ENCODE results near the gene PCDHB14. TPM values are rescaled to one million over a fixed set of nuclear protein-coding genes. Genes with fewer than 3 reads are reported as not detected.
"Not testable (repeated sequence)": the region's sequence is repeated elsewhere in the genome, so short reads cannot be mapped to it uniquely, and the experiment has no call there.

Gene PCDHB14
- total RNA-seq, 1 experiment from 2014 or later: 0.80 TPM

GRCh38 chr5:141210281-141210680 lies 12.9 kb upstream of the PCDHB14 start:
- H3K4me1 ChIP-seq (ENCODE audit: control insufficient read depth, insufficient read depth, low read length); intact Hi-C loops (cut with micrococcal nuclease; ENCODE audit: unreplicated experiment); H3K4me3 ChIP-seq (ENCODE audit: low read depth in 2 of 2, low read length in 2 of 2); BruUV-seq (replicated peaks); POLR2A ChIA-PET; in situ Hi-C loops (cut with HindIII; ENCODE audit: low pct_unique_long_range_greater_than_20kb, low sequenced_read_pairs); CTCF ChIA-PET; ATAC-seq; H3K9me3 ChIP-seq (ENCODE audit: control insufficient read depth, insufficient read depth, low read depth, low read length); H3K27ac ChIP-seq (ENCODE audit: low read length); H3K36me3 ChIP-seq (ENCODE audit: control insufficient read depth, insufficient read depth, low read length); H3K27me3 ChIP-seq (ENCODE audit: control insufficient read depth, insufficient read depth, low read length); DNase-seq (ENCODE audit: low read depth, low spot score): not testable (repeated sequence)

DNA sequence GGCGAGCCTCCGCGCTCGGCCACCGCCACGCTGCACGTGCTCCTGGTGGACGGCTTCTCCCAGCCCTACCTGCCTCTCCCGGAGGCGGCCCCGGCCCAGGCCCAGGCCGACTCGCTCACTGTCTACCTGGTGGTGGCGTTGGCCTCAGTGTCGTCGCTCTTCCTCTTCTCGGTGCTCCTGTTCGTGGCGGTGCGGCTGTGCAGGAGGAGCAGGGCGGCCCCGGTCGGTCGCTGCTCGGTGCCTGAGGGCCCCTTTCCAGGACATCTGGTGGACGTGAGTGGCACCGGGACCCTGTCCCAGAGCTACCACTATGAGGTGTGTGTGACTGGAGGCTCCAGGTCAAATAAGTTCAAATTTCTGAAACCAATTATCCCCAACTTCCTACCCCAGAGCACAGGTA lies 12.3 kb upstream of the PCDHB14 start:
- H3K27ac ChIP-seq (ENCODE audit: low read length); H3K9me3 ChIP-seq (ENCODE audit: control insufficient read depth, insufficient read depth, low read depth, low read length); in situ Hi-C loops (cut with HindIII; ENCODE audit: low pct_unique_long_range_greater_than_20kb, low sequenced_read_pairs); H3K27me3 ChIP-seq (ENCODE audit: control insufficient read depth, insufficient read depth, low read length); H3K4me1 ChIP-seq (ENCODE audit: control insufficient read depth, insufficient read depth, low read length); H3K4me3 ChIP-seq (ENCODE audit: low read depth in 2 of 2, low read length in 2 of 2); H3K36me3 ChIP-seq (ENCODE audit: control insufficient read depth, insufficient read depth, low read length); DNase-seq (ENCODE audit: low read depth, low spot score); intact Hi-C loops (cut with micrococcal nuclease; ENCODE audit: unreplicated experiment); CTCF ChIA-PET; POLR2A ChIA-PET; ATAC-seq; BruUV-seq (replicated peaks): not testable (repeated sequence)

GRCh38 chr5:141213656-141214339 lies 9.3 kb upstream of the PCDHB14 start, which contains the start of gene PCDHB13:
Gene PCDHB13, plus strand, starts transcription at chr5:141213919. Its CDS starts 205 bp downstream, at chr5:141214124.
- in situ Hi-C loops (cut with HindIII; ENCODE audit: low pct_unique_long_range_greater_than_20kb, low sequenced_read_pairs); H3K36me3 ChIP-seq (ENCODE audit: control insufficient read depth, insufficient read depth, low read length); H3K4me3 ChIP-seq (ENCODE audit: low read depth in 2 of 2, low read length in 2 of 2); H3K27ac ChIP-seq (ENCODE audit: low read length); H3K27me3 ChIP-seq (ENCODE audit: control insufficient read depth, insufficient read depth, low read length); POLR2A ChIA-PET; CTCF ChIA-PET; H3K9me3 ChIP-seq (ENCODE audit: control insufficient read depth, insufficient read depth, low read depth, low read length); BruUV-seq (replicated peaks); DNase-seq (ENCODE audit: low read depth, low spot score); intact Hi-C loops (cut with micrococcal nuclease; ENCODE audit: unreplicated experiment); H3K4me1 ChIP-seq (ENCODE audit: control insufficient read depth, insufficient read depth, low read length): not testable (repeated sequence)
- ATAC-seq: peak; percentile 95
- peak; percentile 69 for TF ChIP-seq CTCF (IDR thresholded peaks at IDR 0.05)

DNA sequence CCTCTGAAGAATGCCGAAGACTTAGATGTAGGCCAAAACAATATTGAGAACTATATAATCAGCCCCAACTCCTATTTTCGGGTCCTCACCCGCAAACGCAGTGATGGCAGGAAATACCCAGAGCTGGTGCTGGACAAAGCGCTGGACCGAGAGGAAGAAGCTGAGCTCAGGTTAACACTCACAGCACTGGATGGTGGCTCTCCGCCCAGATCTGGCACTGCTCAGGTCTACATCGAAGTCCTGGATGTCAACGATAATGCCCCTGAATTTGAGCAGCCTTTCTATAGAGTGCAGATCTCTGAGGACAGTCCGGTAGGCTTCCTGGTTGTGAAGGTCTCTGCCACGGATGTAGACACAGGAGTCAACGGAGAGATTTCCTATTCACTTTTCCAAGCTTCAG lies 8.6 kb upstream of the PCDHB14 start:
- peaks cover 12% of the 10 kb centered on the region; the same call in 1 of the 2 replicates for H3K9me3 ChIP-seq (ENCODE audit: control insufficient read depth, insufficient read depth, low read depth, low read length)
- CTCF ChIA-PET; BruUV-seq (replicated peaks); intact Hi-C loops (cut with micrococcal nuclease; ENCODE audit: unreplicated experiment); H3K4me3 ChIP-seq (ENCODE audit: low read depth in 2 of 2, low read length in 2 of 2); H3K27me3 ChIP-seq (ENCODE audit: control insufficient read depth, insufficient read depth, low read length); H3K4me1 ChIP-seq (ENCODE audit: control insufficient read depth, insufficient read depth, low read length); H3K27ac ChIP-seq (ENCODE audit: low read length); POLR2A ChIA-PET; in situ Hi-C loops (cut with HindIII; ENCODE audit: low pct_unique_long_range_greater_than_20kb, low sequenced_read_pairs); DNase-seq (ENCODE audit: low read depth, low spot score); H3K36me3 ChIP-seq (ENCODE audit: control insufficient read depth, insufficient read depth, low read length): not testable (repeated sequence)
- ATAC-seq: peak; percentile 61

DNA sequence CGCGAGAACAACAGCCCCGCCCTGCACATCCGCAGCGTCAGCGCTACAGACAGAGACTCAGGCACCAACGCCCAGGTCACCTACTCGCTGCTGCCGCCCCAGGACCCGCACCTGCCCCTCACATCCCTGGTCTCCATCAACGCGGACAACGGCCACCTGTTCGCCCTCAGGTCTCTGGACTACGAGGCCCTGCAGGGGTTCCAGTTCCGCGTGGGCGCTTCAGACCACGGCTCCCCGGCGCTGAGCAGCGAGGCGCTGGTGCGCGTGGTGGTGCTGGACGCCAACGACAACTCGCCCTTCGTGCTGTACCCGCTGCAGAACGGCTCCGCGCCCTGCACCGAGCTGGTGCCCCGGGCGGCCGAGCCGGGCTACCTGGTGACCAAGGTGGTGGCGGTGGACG lies 7.6 kb upstream of the PCDHB14 start:
- intact Hi-C loops (cut with micrococcal nuclease; ENCODE audit: unreplicated experiment); H3K36me3 ChIP-seq (ENCODE audit: control insufficient read depth, insufficient read depth, low read length); BruUV-seq (replicated peaks); H3K4me3 ChIP-seq (ENCODE audit: low read depth in 2 of 2, low read length in 2 of 2); H3K4me1 ChIP-seq (ENCODE audit: control insufficient read depth, insufficient read depth, low read length); H3K27ac ChIP-seq (ENCODE audit: low read length); CTCF ChIA-PET; H3K27me3 ChIP-seq (ENCODE audit: control insufficient read depth, insufficient read depth, low read length); POLR2A ChIA-PET; DNase-seq (ENCODE audit: low read depth, low spot score); in situ Hi-C loops (cut with HindIII; ENCODE audit: low pct_unique_long_range_greater_than_20kb, low sequenced_read_pairs); ATAC-seq: not testable (repeated sequence)
- peaks cover 13% of the 10 kb centered on the region; the same call in 1 of the 2 replicates for H3K9me3 ChIP-seq (ENCODE audit: control insufficient read depth, insufficient read depth, low read depth, low read length)

DNA sequence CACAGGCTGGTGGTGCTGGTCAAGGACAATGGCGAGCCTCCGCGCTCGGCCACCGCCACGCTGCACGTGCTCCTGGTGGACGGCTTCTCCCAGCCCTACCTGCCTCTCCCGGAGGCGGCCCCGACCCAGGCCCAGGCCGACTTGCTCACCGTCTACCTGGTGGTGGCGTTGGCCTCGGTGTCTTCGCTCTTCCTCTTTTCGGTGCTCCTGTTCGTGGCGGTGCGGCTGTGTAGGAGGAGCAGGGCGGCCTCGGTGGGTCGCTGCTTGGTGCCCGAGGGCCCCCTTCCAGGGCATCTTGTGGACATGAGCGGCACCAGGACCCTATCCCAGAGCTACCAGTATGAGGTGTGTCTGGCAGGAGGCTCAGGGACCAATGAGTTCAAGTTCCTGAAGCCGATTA lies 7.1 kb upstream of the PCDHB14 start:
- ATAC-seq; BruUV-seq (replicated peaks); H3K4me1 ChIP-seq (ENCODE audit: control insufficient read depth, insufficient read depth, low read length); in situ Hi-C loops (cut with HindIII; ENCODE audit: low pct_unique_long_range_greater_than_20kb, low sequenced_read_pairs); H3K27ac ChIP-seq (ENCODE audit: low read length); DNase-seq (ENCODE audit: low read depth, low spot score); CTCF ChIA-PET; POLR2A ChIA-PET; H3K36me3 ChIP-seq (ENCODE audit: control insufficient read depth, insufficient read depth, low read length); H3K27me3 ChIP-seq (ENCODE audit: control insufficient read depth, insufficient read depth, low read length); intact Hi-C loops (cut with micrococcal nuclease; ENCODE audit: unreplicated experiment); H3K4me3 ChIP-seq (ENCODE audit: low read depth in 2 of 2, low read length in 2 of 2): not testable (repeated sequence)
- peaks cover 13% of the 10 kb centered on the region; the same call in 1 of the 2 replicates for H3K9me3 ChIP-seq (ENCODE audit: control insufficient read depth, insufficient read depth, low read depth, low read length)

DNA sequence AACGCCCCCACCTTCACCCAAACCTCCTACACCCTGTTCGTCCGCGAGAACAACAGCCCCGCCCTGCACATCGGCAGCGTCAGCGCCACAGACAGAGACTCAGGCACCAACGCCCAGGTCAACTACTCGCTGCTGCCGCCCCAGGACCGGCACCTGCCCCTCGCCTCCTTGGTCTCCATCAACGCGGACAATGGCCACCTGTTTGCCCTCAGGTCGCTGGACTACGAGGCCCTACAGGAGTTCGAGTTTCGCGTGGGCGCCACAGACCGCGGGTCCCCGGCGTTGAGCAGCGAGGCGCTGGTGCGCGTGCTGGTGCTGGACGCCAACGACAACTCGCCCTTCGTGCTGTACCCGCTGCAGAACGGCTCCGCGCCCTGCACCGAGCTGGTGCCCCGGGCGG lies 1.7 kb downstream of the PCDHB14 start:
- CTCF ChIA-PET; H3K27ac ChIP-seq (ENCODE audit: low read length); H3K4me1 ChIP-seq (ENCODE audit: control insufficient read depth, insufficient read depth, low read length); ATAC-seq; H3K9me3 ChIP-seq (ENCODE audit: control insufficient read depth, insufficient read depth, low read depth, low read length); H3K27me3 ChIP-seq (ENCODE audit: control insufficient read depth, insufficient read depth, low read length); H3K4me3 ChIP-seq (ENCODE audit: low read depth in 2 of 2, low read length in 2 of 2); in situ Hi-C loops (cut with HindIII; ENCODE audit: low pct_unique_long_range_greater_than_20kb, low sequenced_read_pairs); BruUV-seq (replicated peaks); DNase-seq (ENCODE audit: low read depth, low spot score); POLR2A ChIA-PET; H3K36me3 ChIP-seq (ENCODE audit: control insufficient read depth, insufficient read depth, low read length): not testable (repeated sequence)
- intact Hi-C loops (cut with micrococcal nuclease; ENCODE audit: unreplicated experiment): loop anchor here (5.0 kb wide), 2 partner anchors 187 to 337 kb away; partner anchors contain the start of gene PCDHGA10

Data from Panc1 (cell line).